Vagina (tissue), 2 donors: ENCODE data around the gene MAPK12. TPM values are rescaled to one million over a fixed set of nuclear protein-coding genes. Genes with fewer than 3 reads are reported as not detected.
"Not testable (repeated sequence)": the region's sequence is repeated elsewhere in the genome, so short reads cannot be mapped to it uniquely, and the experiment has no call there.

Source experiments
- DNase-seq, 2 donors: peaks; one replicate each; pipeline ENCODE4 v3.0.0-alpha.2; 2017; ENCODE audit errors: extremely low spot score in 2 of 2
- H3K27ac ChIP-seq: fragments of 200-600 bp; sonication (generic); one replicate; pipeline ENCODE4 v1.5.1; 2019
- H3K27me3 ChIP-seq: fragments of 200-600 bp; sonication (generic); one replicate; pipeline ENCODE4 v1.5.1; 2019
- H3K36me3 ChIP-seq, 2 donors: fragments of 200-600 bp; sonication (generic); one replicate each; pipeline ENCODE4 v1.5.1; 2017 to 2019
- H3K4me1 ChIP-seq: fragments of 200-600 bp; sonication (generic); one replicate; pipeline ENCODE4 v1.5.1; 2019
- H3K4me3 ChIP-seq, 2 donors: fragments of 200-600 bp; sonication (generic); 1 replicate in 1 of 2; 2 replicates in 1 of 2; pipeline ENCODE4 v1.5.1; 2016 to 2019
- H3K9me3 ChIP-seq: fragments of 200-600 bp; sonication (generic); one replicate; pipeline ENCODE4 v1.5.1; 2019
- CTCF ChIP-seq, 3 experiments: fragments of 450-650 bp in 2 of 3; fragments of 200-600 bp in 1 of 3; sonication (generic) in 1 of 3; IDR thresholded peaks; one replicate each; pipeline ENCODE4 v1.5.1; 2017 to 2019; ENCODE audit warnings: antibody characterized with exemption in 3 of 3, mild to moderate bottlenecking in 2 of 3, moderate library complexity in 2 of 3
- POLR2A ChIP-seq, 2 donors: fragments of 450-650 bp; IDR thresholded peaks; one replicate each; pipeline ENCODE4 v1.6.1; 2017; ENCODE audit warnings: antibody characterized with exemption in 2 of 2, mild to moderate bottlenecking in 2 of 2, moderate library complexity in 2 of 2
- POLR2AphosphoS5 ChIP-seq, 2 donors: sonication (generic); formaldehyde crosslinking; IDR thresholded peaks; one replicate each; pipeline ENCODE4 v1.9.0; 2017; ENCODE audit warnings: antibody characterized with exemption in 2 of 2, mild to moderate bottlenecking in 2 of 2, low read depth in 1 of 2; ENCODE audit not compliant: insufficient read depth in 1 of 2
- intact Hi-C: fragments of 100-400 bp; cut with DNase I; formaldehyde crosslinking; loops from one replicate; pipeline ENCODE4 v1.15.1; 2023
- total RNA-seq: library from RNA; depleted of rRNA; stranded (reverse); fragments of >200 nt; gene quantifications from one replicate; pipeline ENCODE4 v1.2.3, GENCODE V29; 2016

MAPK12 gene
- total RNA-seq, 1 donor from 2014 or later, result 15.0 TPM

GRCh38 chr22:50205781-50206569 is 55.5 kb downstream of the MAPK12 start:
- Histone ChIP-seq H3K36me3 (peaks cover 0 to 31% of the 10 kb centered on the region in 2 donors), H3K27me3 (no peaks in the 10 kb centered on the region), H3K9me3 (no peaks in the 10 kb centered on the region), H3K4me3 (no peak overlapping the region), H3K27ac (no peak overlapping the region), H3K4me1 (peaks cover 56% of the 10 kb centered on the region)
- TF ChIP-seq POLR2A (IDR thresholded peaks at IDR 0.05), result no peak
- no peak for TF ChIP-seq CTCF (IDR thresholded peaks at IDR 0.05)
- no peak for TF ChIP-seq POLR2AphosphoS5 (IDR thresholded peaks at IDR 0.05; ENCODE audit: insufficient read depth in 1 of 2, low read depth in 1 of 2)
- intact Hi-C loops, result no loop called here
- DNase-seq, result no peak

- intact Hi-C loops, H3K27ac ChIP-seq, H3K4me3 ChIP-seq, H3K9me3 ChIP-seq, DNase-seq, H3K27me3 ChIP-seq: not testable (repeated sequence)
- Histone ChIP-seq H3K36me3 (peaks cover 0 to 24% of the 10 kb centered on the region in 2 donors), H3K4me1 (peaks cover 59% of the 10 kb centered on the region)
Measured at GRCh38 chr22:50204998-50205397, 56.5 kb downstream of the MAPK12 start.

- Histone ChIP-seq H3K27ac (no peak overlapping the region), H3K9me3 (no peaks in the 10 kb centered on the region), H3K36me3 (peaks cover 0 to 24% of the 10 kb centered on the region in 2 donors), H3K4me1 (peaks cover 60% of the 10 kb centered on the region), H3K27me3 (no peaks in the 10 kb centered on the region), H3K4me3 (no peak overlapping the region)
- no peak for TF ChIP-seq CTCF (IDR thresholded peaks at IDR 0.05)
- TF ChIP-seq POLR2A (IDR thresholded peaks at IDR 0.05), result no peak
- TF ChIP-seq POLR2AphosphoS5 (IDR thresholded peaks at IDR 0.05; ENCODE audit: insufficient read depth in 1 of 2, low read depth in 1 of 2), result no peak
- intact Hi-C loops, result no loop called here
- no peak for DNase-seq
Measured at GRCh38 chr22:50204571-50204970, 56.9 kb downstream of the MAPK12 start.

GRCh38 chr22:50203288-50203687 is 58.2 kb downstream of the MAPK12 start:
- TF ChIP-seq POLR2A (IDR thresholded peaks at IDR 0.05), result no peak
- TF ChIP-seq CTCF (IDR thresholded peaks at IDR 0.05), result no peak
- no peak for TF ChIP-seq POLR2AphosphoS5 (IDR thresholded peaks at IDR 0.05; ENCODE audit: insufficient read depth in 1 of 2, low read depth in 1 of 2)
- Histone ChIP-seq H3K4me3 (no peak overlapping the region), H3K9me3 (no peaks in the 10 kb centered on the region), H3K36me3 (peaks cover 0 to 24% of the 10 kb centered on the region in 2 donors), H3K27ac (no peak overlapping the region), H3K4me1 (peaks cover 57% of the 10 kb centered on the region), H3K27me3 (no peaks in the 10 kb centered on the region)
- no peak for DNase-seq
- intact Hi-C loops, result no loop called here

Other genes with a start within 250 kb of the MAPK12 start
- not detected for gene IL17REL, start 248.9 kb downstream of the MAPK12 start, total RNA-seq
- not detected for gene TTLL8, start 203.4 kb downstream of the MAPK12 start, total RNA-seq
- gene MLC1, start 176.3 kb downstream of the MAPK12 start, total RNA-seq, result 29.2 TPM
- gene MOV10L1, start 171.7 kb downstream of the MAPK12 start, total RNA-seq, result 0.98 TPM
- gene PANX2, start 91.0 kb downstream of the MAPK12 start, total RNA-seq, result 4.2 TPM
- gene TRABD, start 75.8 kb downstream of the MAPK12 start, total RNA-seq, result 40.3 TPM
- 39.0 TPM for gene SELENOO, start 60.7 kb downstream of the MAPK12 start, total RNA-seq
- gene TUBGCP6, start 16.7 kb downstream of the MAPK12 start, total RNA-seq, result 45.4 TPM
- gene HDAC10, start 10.4 kb downstream of the MAPK12 start, total RNA-seq, result 29.2 TPM
- gene MAPK11, start 8.7 kb upstream of the MAPK12 start, total RNA-seq, result 7.4 TPM
- 180 TPM for gene PLXNB2, start 46.0 kb upstream of the MAPK12 start, total RNA-seq
- 2.7 TPM for gene DENND6B, start 65.3 kb upstream of the MAPK12 start, total RNA-seq
- gene PPP6R2, start 81.6 kb upstream of the MAPK12 start, total RNA-seq, result 49.1 TPM
- gene SBF1, start 213.4 kb upstream of the MAPK12 start, total RNA-seq, result 37.3 TPM
- not detected for gene ADM2, start 219.9 kb upstream of the MAPK12 start, total RNA-seq
- gene MIOX, start 225.2 kb upstream of the MAPK12 start, total RNA-seq, result not detected
- gene LMF2, start 246.0 kb upstream of the MAPK12 start, total RNA-seq, result 57.0 TPM
- gene NCAPH2, start 246.5 kb upstream of the MAPK12 start, total RNA-seq, result 45.7 TPM